HG03103 (cell line): ENCODE data around the gene ANKRD55.
"Not testable (repeated sequence)": the region's sequence is repeated elsewhere in the genome, so short reads cannot be mapped to it uniquely, and the experiment has no call there.

Experiments used
- ATAC-seq: cut with Tn5 transposase; IDR thresholded peaks from one replicate; pipeline ENCODE4 v1.9.1; 2021; ENCODE audit warnings: low read depth; ENCODE audit not compliant: unreplicated experiment

Gene ANKRD55

DNA sequence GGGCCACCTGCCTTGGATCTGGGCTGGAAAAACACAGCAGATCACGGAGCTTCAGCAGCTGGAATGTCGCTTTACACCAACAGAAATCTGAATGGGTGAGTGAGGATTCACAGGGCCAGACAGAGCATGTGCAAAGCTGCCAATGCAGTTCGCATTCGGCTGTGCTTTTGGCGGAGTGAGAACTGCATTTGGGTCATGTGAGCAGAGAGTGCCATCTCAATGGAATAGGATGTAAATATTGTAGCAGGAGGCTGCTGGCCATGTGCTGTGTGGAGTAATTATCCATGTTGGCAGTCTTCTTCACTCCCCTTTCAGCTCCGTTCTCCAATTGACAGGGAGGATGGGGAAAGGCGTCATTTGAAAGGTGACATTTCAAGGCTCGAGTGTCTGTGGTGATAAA lies at the start of gene ANKRD55:
Gene ANKRD55 (minus strand): TSS at position 101 of the 400 bp plus-strand sequence. CDS start 417 bp downstream, outside the sequence.
- ATAC-seq, result no peak

DNA sequence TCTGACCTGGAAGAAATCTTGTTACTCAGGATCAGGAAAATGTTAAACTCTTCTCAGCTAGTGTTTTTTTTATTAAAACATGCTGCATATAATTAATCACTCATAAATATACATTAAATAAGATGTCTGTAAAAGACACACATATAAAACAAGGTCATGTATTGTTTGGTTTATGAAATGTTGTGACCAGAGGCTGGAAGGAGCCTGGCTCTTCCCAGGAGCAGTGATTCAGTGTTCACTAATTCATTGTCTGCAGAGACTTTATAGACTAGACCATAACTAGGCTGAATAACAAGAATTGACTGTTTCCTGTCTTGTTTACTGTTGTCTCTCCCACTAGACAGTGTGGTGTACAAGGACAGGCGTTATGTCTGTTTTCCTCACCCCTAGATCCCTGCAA lies 49.1 kb upstream of the ANKRD55 start:
- ATAC-seq, result no peak

- ATAC-seq, result no peak
These were observed 48.5 kb upstream of the ANKRD55 start for GRCh38 chr5:56281489-56282165.

DNA sequence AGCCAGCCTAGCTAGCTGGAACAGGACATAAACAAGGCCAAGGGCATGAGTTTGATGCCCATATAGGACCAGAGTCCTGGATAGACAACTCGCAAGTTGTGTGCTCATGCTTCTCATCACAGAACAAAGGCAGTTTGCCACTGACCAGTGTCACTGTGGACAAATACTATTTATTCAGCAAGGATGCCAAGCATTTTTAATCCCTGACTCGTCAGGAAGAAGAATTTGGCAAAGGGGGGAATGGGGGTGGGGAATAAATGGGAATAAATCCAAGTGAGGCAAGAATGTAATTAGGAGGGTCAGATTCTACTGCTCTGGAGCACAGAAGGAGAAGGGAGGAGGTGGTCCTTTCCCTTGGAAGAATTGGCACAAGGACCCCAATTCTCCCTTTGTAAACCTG lies 46.8 kb upstream of the ANKRD55 start:
- no peak for ATAC-seq

DNA sequence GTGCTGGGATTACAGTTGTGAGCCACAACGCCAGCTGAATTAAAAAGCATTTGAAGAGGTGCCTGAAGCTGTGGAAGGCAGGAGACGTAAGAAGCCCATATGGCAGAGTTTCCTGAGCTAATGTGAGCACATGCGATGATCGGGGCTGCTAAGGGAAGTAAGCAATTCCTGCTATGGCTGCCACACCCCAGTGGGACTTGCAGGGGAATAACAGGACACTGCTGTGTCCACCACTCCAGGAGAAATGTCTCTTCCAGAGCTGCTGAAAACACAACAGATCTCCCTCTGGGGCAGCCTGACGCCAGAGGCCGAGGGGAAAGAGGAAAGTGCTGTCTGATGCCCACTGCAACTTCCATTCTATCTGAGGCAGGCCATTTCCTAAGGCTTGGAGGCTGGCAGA lies 46.2 kb upstream of the ANKRD55 start:
- no peak for ATAC-seq

- no peak for ATAC-seq
These were observed 45.2 kb upstream of the ANKRD55 start for GRCh38 chr5:56278335-56278753.

DNA sequence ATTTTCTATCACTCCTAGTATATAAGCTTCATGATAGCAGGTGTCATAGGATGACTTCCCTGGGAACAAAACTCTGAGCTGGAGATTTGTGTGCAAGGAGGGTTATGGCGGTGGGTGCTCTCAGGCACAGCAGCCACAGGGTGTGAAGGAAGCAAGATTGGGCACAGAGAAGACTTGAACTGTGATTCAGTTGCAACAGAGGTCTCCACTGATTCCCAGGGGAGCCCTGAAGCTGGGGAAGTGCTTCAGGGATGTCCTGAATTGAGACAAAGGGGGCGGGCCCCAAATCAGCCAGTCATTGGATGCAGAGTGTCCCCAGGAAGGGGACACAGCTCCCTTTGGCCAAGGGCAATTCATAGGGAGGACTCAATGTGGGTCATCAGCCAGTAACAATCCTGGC lies 44.4 kb upstream of the ANKRD55 start:
- ATAC-seq, result no peak

DNA sequence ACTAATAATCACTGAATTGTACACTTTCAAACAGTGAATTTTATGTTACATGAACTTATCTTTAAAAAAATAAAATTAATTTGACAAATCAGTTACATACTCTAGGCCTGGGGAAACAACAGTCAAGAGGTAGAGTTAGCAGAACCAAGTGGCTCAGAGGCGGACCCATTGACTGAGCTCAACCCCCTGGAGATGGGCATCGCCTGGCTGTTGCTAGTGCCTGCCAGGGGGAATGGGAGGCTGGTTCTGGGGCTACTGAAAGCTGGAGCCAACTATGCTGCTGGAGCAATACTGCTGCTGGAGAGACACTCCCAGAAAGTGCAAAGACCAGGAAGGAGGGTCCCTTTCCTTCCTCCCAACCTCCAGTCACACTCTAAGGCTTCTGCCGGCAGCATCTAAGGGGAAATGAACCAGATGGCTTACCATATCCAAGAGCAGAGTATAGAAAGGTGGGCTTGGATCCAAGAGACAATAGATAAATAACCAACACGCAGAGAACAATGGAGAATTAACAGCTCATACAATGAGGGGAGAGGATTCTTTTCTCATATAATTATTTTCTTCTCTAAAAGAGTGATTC lies 40.3 kb upstream of the ANKRD55 start:
- ATAC-seq, result no peak

DNA sequence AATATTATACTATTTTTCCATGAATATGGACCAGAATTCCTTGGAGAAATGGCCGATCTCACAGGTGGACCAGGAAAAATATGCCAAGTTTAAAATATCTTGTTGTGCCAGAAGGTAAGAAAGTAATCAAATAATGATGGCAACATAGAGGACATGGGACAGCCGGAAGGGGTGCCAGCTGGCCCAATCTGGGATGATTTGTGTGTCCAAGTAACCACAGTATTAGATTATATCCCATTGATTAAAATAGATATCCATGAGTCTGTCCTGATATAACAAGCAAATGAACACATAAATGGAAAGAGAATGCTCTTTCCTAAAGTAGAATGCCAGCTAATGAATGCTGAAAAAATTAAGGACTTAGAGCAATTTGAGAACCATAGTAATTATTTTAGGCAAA lies 39.6 kb upstream of the ANKRD55 start:
- ATAC-seq, result no peak

DNA sequence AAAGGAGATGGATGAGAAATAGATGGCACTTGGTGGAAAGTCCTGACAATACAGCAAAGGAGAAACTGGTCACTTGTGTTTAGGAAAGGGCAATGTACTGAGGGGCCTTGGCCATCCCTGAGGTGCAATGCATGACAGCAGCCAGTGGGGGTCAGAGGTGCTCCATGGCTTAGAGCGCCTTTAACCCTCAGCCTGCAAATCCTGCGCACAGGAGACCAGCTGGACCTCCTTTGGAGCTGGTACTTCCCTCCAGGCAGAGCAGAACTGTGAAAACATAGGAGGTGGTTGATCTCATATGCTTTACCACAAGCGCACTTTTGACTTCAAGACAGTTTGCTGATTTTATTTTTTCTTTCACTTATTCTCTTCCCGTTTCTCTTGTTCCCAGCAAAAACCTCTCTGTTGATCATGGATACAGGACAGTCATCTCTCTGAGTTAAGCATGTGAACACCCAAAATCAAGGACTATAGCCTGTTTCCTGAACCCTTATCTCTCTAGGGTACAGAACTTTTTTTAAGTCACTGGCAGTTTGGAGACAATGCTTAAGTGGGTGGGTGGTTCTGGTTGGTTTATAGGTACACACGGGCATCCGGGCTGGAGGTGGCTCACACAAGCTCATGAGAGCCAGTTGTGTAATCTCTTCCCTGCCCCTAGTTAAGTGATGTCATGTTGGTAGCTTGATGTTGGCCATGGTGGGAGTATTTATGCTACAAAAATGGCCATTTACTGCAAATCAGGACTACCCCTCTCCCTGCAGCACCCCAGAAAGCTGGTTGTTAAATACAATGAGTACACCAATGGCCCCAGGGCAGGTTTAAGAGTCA lies 37.6 kb upstream of the ANKRD55 start:
- peak; percentile 89 for ATAC-seq

GRCh38 chr5:56270058-56270457 lies 36.9 kb upstream of the ANKRD55 start:
- ATAC-seq, result no peak

- ATAC-seq, result no peak
These were observed 36.2 kb upstream of the ANKRD55 start for GRCh38 chr5:56269216-56269927.

DNA sequence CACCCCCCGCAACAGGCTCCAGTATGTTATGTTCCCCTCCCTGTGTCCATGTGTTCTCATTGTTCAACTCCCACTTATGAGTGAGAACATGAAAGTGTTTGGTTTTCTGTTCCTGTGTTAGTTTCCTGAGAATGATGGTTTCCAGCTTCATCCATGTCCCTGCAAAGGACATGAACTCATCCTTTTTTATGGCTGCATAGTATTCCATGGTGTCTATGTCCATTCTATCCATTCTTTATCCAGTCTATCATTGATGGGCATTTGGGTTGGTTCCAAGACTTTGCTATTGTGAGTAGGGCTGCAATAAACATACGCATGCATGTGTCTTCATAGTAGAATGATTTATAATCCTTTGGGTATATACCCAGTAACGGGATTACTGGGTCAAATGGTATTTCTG lies 35.6 kb upstream of the ANKRD55 start:
- ATAC-seq, result not testable (repeated sequence)

DNA sequence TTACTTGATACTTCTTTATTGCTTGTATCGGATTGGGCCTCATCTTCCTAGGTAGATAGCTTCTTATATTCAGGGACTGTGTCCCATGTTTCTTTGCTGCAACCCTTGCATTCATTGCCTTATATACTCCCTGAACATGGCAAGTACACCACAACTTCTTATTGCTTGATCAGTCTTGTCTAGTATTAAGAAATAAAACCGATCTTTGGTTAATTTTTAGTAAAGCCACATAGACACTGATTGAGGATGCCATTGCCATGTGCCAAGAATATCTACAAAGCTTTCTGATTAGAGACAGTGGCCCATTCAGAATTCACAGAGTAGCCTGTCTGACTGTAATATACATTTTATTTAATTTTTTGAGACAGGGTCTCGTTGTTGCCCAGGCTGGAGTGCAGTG lies 34.7 kb upstream of the ANKRD55 start:
- no peak for ATAC-seq

DNA sequence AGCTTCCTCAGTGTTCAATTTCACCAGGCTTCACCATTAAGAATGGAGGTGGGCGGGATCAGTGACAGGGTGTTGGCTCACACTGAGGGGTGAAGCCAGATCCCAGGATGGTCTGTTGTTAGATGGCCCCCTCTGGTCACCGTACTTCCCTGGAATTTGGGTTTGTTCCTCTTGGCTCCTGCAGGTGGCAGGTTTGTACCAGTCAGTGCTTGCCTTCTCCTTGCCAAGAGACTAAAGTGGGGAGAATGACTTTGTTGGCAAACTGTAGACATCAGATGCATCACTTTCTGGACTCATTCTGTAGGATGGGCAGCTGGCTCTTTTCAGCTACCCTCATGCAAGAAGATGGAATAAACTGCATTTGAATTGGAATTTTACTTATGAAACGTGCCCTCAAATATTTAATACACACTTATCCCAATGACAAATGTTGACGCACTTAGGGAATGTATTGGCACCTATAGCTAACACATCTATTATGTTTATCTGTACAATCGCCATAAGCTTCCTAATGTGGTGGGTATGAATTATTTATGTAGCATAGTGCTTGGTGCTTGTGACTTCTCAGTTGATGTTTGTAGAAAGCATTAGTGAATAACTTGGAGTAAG lies 31.4 kb upstream of the ANKRD55 start:
- no peak for ATAC-seq

DNA sequence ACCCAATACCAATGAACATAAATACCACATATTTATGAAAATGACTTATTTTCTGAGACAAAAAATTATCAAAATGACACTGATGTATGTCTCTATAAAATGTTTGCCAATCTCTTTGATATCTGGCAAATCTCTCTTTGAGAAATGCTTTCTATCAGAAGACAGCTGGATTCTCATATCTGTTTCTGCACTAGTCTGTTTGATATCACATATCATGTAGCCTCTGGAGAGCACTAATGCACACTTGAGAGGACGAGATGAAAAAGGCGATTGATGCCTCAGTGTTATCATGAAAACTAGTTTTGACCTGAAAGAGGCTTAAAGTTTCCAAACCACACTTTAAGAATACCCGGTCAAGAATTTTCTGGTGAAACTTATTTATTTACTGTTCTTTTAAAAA lies 29.1 kb upstream of the ANKRD55 start:
- no peak for ATAC-seq

- ATAC-seq, result no peak
These were observed 25.9 kb upstream of the ANKRD55 start for GRCh38 chr5:56259002-56259511.

- not testable (repeated sequence) for ATAC-seq
These were observed 24.8 kb upstream of the ANKRD55 start for GRCh38 chr5:56257763-56258529.

DNA sequence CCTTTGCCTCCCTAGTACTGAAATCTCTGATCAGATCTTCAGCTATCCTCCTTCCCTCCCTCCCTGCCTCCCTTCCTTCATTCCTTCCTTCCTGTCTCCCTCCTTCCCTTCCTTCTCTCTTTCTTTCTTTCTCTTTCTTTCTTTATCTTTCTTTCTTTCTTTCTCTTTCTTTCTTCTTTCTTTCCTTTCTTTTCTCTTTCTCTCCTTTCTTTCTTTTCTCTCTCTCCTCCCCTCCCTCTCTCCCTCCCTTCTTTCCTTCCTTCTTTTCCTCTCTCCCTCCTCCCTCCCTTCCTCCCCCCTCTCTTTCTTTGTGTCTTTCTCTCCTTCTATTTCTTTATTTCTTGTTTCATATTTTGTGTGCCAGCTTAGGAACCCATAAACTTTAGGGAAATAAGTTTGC lies 23.9 kb upstream of the ANKRD55 start:
- no peak for ATAC-seq

GRCh38 chr5:56255502-56255901 lies 22.4 kb upstream of the ANKRD55 start:
- ATAC-seq, result no peak
